H9 (cell line): ENCODE results near the gene GAL3ST3. TPM values are rescaled to one million over a fixed set of nuclear protein-coding genes. Genes with fewer than 3 reads are reported as not detected.
A peak's percentile ranks its signal among the peaks of the same experiment; 100 is the strongest.

Source experiments
- DNase-seq: peaks from one replicate; pipeline ENCODE4 v3.0.0-alpha.2; 2017
- H2AFZ ChIP-seq: one replicate; pipeline ENCODE4 v1.6.1; 2013; ENCODE audit warnings: mild to moderate bottlenecking, low read length, control low read depth, moderate library complexity
- H2AK5ac ChIP-seq: 2 replicates; pipeline ENCODE4 v1.6.1; 2013; ENCODE audit warnings: low read length, control low read depth, mixed read lengths; ENCODE audit not compliant: insufficient read length
- H2BK120ac ChIP-seq: one replicate; pipeline ENCODE4 v1.6.1; 2013; ENCODE audit warnings: low read depth, mild to moderate bottlenecking, low read length, control low read depth, inconsistent platforms; ENCODE audit not compliant: poor library complexity, severe bottlenecking
- H2BK12ac ChIP-seq: 2 replicates; pipeline ENCODE4 v1.6.1; 2013; ENCODE audit warnings: low read length, control low read depth, mixed read lengths, low read depth; ENCODE audit not compliant: insufficient read length
- H2BK15ac ChIP-seq: 2 replicates; pipeline ENCODE4 v1.6.1; 2013; ENCODE audit warnings: low read depth, low read length, control low read depth
- H2BK20ac ChIP-seq: one replicate; pipeline ENCODE4 v1.6.1; 2013; ENCODE audit warnings: low read depth, mild to moderate bottlenecking, low read length, control low read depth, inconsistent platforms; ENCODE audit not compliant: poor library complexity, severe bottlenecking
- H2BK5ac ChIP-seq: 2 replicates; pipeline ENCODE4 v1.6.1; 2013; ENCODE audit warnings: low read length, control low read depth, mixed read lengths; ENCODE audit not compliant: insufficient read length
- H3K14ac ChIP-seq: 2 replicates; pipeline ENCODE4 v1.6.1; 2013; ENCODE audit warnings: low read length, control low read depth; ENCODE audit not compliant: insufficient read depth
- H3K18ac ChIP-seq: 2 replicates; pipeline ENCODE4 v1.6.1; 2013; ENCODE audit warnings: low read depth, mild to moderate bottlenecking, mixed read lengths, low read length, control low read depth; ENCODE audit not compliant: insufficient read length
- H3K23ac ChIP-seq: 2 replicates; pipeline ENCODE4 v1.6.1; 2013; ENCODE audit warnings: low read length, control low read depth, mixed read lengths, low read depth; ENCODE audit not compliant: insufficient read length
- H3K23me2 ChIP-seq: 2 replicates; pipeline ENCODE4 v1.6.1; 2013; ENCODE audit warnings: low read depth, mild to moderate bottlenecking, mixed read lengths, low read length, control low read depth; ENCODE audit not compliant: insufficient read length, poor library complexity, severe bottlenecking
- H3K27ac ChIP-seq: 2 replicates; pipeline ENCODE4 v1.5.1; 2013; ENCODE audit warnings: low read length, control low read depth, mixed read lengths, low read depth; ENCODE audit not compliant: insufficient read length
- H3K27me3 ChIP-seq: 2 replicates; pipeline ENCODE4 v1.6.1; 2013; ENCODE audit warnings: low read length, control low read depth, inconsistent platforms; ENCODE audit not compliant: insufficient read depth
- H3K4ac ChIP-seq: 2 replicates; pipeline ENCODE4 v1.6.1; 2013; ENCODE audit warnings: low read depth, mild to moderate bottlenecking, control low read depth, inconsistent platforms, low read length, moderate library complexity
- H3K4me1 ChIP-seq: 2 replicates; pipeline ENCODE4 v1.6.1; 2013; ENCODE audit warnings: low read length, control low read depth, inconsistent platforms; ENCODE audit not compliant: insufficient read depth
- H3K4me2 ChIP-seq: 2 replicates; pipeline ENCODE4 v1.6.1; 2013; ENCODE audit warnings: low read length, control low read depth, mixed read lengths; ENCODE audit not compliant: insufficient read length, insufficient read depth
- H3K56ac ChIP-seq: 2 replicates; pipeline ENCODE4 v1.6.1; 2013; ENCODE audit warnings: low read depth, mild to moderate bottlenecking, mixed read lengths, low read length, control low read depth; ENCODE audit not compliant: insufficient read length
- H3K79me1 ChIP-seq: 2 replicates; pipeline ENCODE4 v1.6.1; 2013; ENCODE audit warnings: low read depth, mild to moderate bottlenecking, moderate library complexity, low read length, control low read depth, inconsistent platforms; ENCODE audit not compliant: insufficient read depth, poor library complexity, severe bottlenecking
- H3K79me2 ChIP-seq: 2 replicates; pipeline ENCODE4 v1.6.1; 2013; ENCODE audit warnings: low read length, control low read depth, inconsistent platforms; ENCODE audit not compliant: insufficient read depth
- H3K9ac ChIP-seq: 2 replicates; pipeline ENCODE4 v1.6.1; 2013; ENCODE audit warnings: low read length, control low read depth, mixed read lengths; ENCODE audit not compliant: insufficient read length; ENCODE audit errors: extremely low read depth
- H3K9me3 ChIP-seq: one replicate; pipeline ENCODE4 v1.6.1; 2013; ENCODE audit warnings: low read depth, low read length, inconsistent platforms; ENCODE audit not compliant: control insufficient read depth
- H3T11ph ChIP-seq: one replicate; pipeline ENCODE4 v1.6.1; 2013; ENCODE audit warnings: mild to moderate bottlenecking, low read length, control low read depth, inconsistent platforms
- H4K20me1 ChIP-seq: one replicate; pipeline ENCODE4 v1.6.1; 2013; ENCODE audit not compliant: control insufficient read depth, insufficient read length, insufficient read depth
- H4K5ac ChIP-seq: 2 replicates; pipeline ENCODE4 v1.6.1; 2013; ENCODE audit warnings: low read depth, mild to moderate bottlenecking, mixed read lengths, low read length, control low read depth; ENCODE audit not compliant: insufficient read length
- H4K8ac ChIP-seq: replicated peaks from 2 replicates; pipeline ENCODE4 v1.6.1; 2013; ENCODE audit warnings: low read length, control low read depth, mixed read lengths, low read depth; ENCODE audit not compliant: insufficient read length
- H4K91ac ChIP-seq: 2 replicates; pipeline ENCODE4 v1.6.1; 2013; ENCODE audit warnings: low read depth, mild to moderate bottlenecking, moderate library complexity, mixed read lengths, low read length, control low read depth; ENCODE audit not compliant: insufficient read length
- H3K27ac Mint-ChIP-seq, 3 experiments: 2 replicates in 2 of 3; 3 replicates in 1 of 3; pipeline ENCODE4 v1.8.0; 2020 to 2021; ENCODE audit warnings: mixed read lengths in 3 of 3, mild to moderate bottlenecking in 1 of 3, moderate library complexity in 1 of 3
- H3K27me3 Mint-ChIP-seq: 2 replicates; pipeline ENCODE4 v1.8.0; 2021; ENCODE audit warnings: low read depth, mild to moderate bottlenecking, moderate library complexity, mixed read lengths
- H3K36me3 Mint-ChIP-seq, 3 experiments: 2 replicates in 2 of 3; 3 replicates in 1 of 3; pipeline ENCODE4 v1.8.0; 2020 to 2021; ENCODE audit warnings: low read depth in 3 of 3, mixed read lengths in 3 of 3; ENCODE audit not compliant: insufficient read depth in 1 of 3
- H3K4me1 Mint-ChIP-seq, 2 experiments: 2 replicates each; pipeline ENCODE4 v1.8.0; 2020; ENCODE audit warnings: mixed read lengths in 2 of 2
- H3K4me3 Mint-ChIP-seq, 2 experiments: 2 replicates in 1 of 2; 3 replicates in 1 of 2; pipeline ENCODE4 v1.8.0; 2020 to 2021; ENCODE audit warnings: mild to moderate bottlenecking in 2 of 2, mixed read lengths in 2 of 2, moderate library complexity in 1 of 2
- H3K9me3 Mint-ChIP-seq, 2 experiments: 2 replicates in 1 of 2; 3 replicates in 1 of 2; pipeline ENCODE4 v1.8.0; 2020; ENCODE audit warnings: mild to moderate bottlenecking in 2 of 2, mixed read lengths in 2 of 2, moderate library complexity in 1 of 2
- CTCF ChIP-seq: fragments of 200-600 bp; sonication (generic); conservative IDR thresholded peaks from 3 replicates; pipeline ENCODE4 v1.8.0; 2021; ENCODE audit warnings: antibody characterized with exemption, mild to moderate bottlenecking
- WGBS: extraction: QIAGEN DNeasy Blood & Tissue Kit; methylation state at CpG from one replicate; pipeline ENCODE4 v1.1.7; 2013; ENCODE audit warnings: missing lambda C conversion rate, low lambda C conversion rate, mixed read lengths; ENCODE audit not compliant: insufficient read length; ENCODE audit errors: extremely low coverage; 5-methylcytosine and 5-hydroxymethylcytosine counted together
- total RNA-seq: library from RNA; stranded (reverse); gene quantifications from 2 replicates; pipeline ENCODE4 v1.2.1, GENCODE V29; 2021

GAL3ST3 gene
- total RNA-seq, 1 experiment from 2014 or later = 17.2 TPM

- Histone ChIP-seq H3K4me2 (peak overlapping the region; percentile 98), H3K14ac (peak overlapping the region; percentile 86), H3K9me3 (no peaks in the 10 kb centered on the region), H3K23me2 (peaks cover 15% of the 10 kb centered on the region), H2BK12ac (no peak overlapping the region), H3K9ac (peak overlapping the region; percentile 89), H2AFZ (no peak overlapping the region), H4K8ac (no peak overlapping the region), H3K79me2 (peaks cover 12% of the 10 kb centered on the region; the same call in 1 of the 2 replicates), H3K18ac (no peak overlapping the region), H2BK20ac (no peak overlapping the region), H4K20me1 (no peaks in the 10 kb centered on the region), H2BK15ac (no peak overlapping the region), H3K27me3 (no peaks in the 10 kb centered on the region), H4K91ac (no peak overlapping the region), H2BK5ac (no peak overlapping the region), H3K56ac (no peak overlapping the region), H3K27ac (no peak overlapping the region), H2AK5ac (no peak overlapping the region), H3K79me1 (peaks cover 9% of the 10 kb centered on the region), H3T11ph (no peak overlapping the region), H4K5ac (no peak overlapping the region), H3K4me1 (peaks cover 6% of the 10 kb centered on the region; the same call in 1 of the 2 replicates), H3K23ac (no peak overlapping the region), H2BK120ac (no peak overlapping the region), H3K4ac (no peak overlapping the region)
- TF ChIP-seq CTCF = no peak
- WGBS = no CpG with 5 or more reads among the region's 17 CpGs
- Mint-ChIP-seq H3K27ac (peak overlapping the region; percentile 69 to 99 (median 99); a peak in 6 of 7 replicates), H3K4me3 (peak overlapping the region; percentile 95 to 99), H3K4me1 (peaks cover 27 to 37% of the 10 kb centered on the region in 2 experiments), H3K36me3 (peaks cover 33 to 49% (median 48%) of the 10 kb centered on the region in 3 experiments), H3K9me3 (no peaks in the 10 kb centered on the region), H3K27me3 (no peaks in the 10 kb centered on the region; the same call in 1 of the 2 replicates)
- DNase-seq = no peak
Observed at GRCh38 chr11:66052664-66052982, 3.7 kb upstream of the GAL3ST3 start.
